Keratinocyte (primary cell): ENCODE measurements around the gene SLC25A19. TPM values are rescaled to one million over a fixed set of nuclear protein-coding genes. Genes with fewer than 3 reads are reported as not detected.

Source experiments
- DNase-seq: peaks from one replicate; pipeline ENCODE4 v3.0.0-alpha.2; 2011; ENCODE audit warnings: low read depth, missing footprints, low spot score
- FAIRE-seq: peaks from 2 replicates; lab custom pipeline; 2011; peaks lifted over from hg19 to GRCh38; lab: Jason Lieb, UNC
- H2AFZ ChIP-seq: 2 replicates; pipeline ENCODE4 v1.6.0; 2012; ENCODE audit warnings: low read length, control low read depth, inconsistent platforms; ENCODE audit not compliant: control insufficient read depth
- H3K27ac ChIP-seq: 2 replicates; pipeline ENCODE4 v1.5.1; 2011; ENCODE audit warnings: low read length; ENCODE audit not compliant: control insufficient read depth, insufficient read depth
- H3K27me3 ChIP-seq: 3 replicates; pipeline ENCODE4 v1.6.0; 2011; ENCODE audit warnings: low read length; ENCODE audit not compliant: control insufficient read depth, insufficient read depth; ENCODE audit errors: extremely low read depth
- H3K36me3 ChIP-seq, 2 experiments: 2 replicates in 1 of 2; 3 replicates in 1 of 2; pipeline ENCODE4 v1.5.1; 2011; ENCODE audit warnings: low read length in 2 of 2, mild to moderate bottlenecking in 1 of 2; ENCODE audit not compliant: control insufficient read depth in 2 of 2, insufficient read depth in 2 of 2; ENCODE audit errors: extremely low read depth in 1 of 2
- H3K4me1 ChIP-seq: 3 replicates; pipeline ENCODE4 v1.5.1; 2011; ENCODE audit warnings: low read length; ENCODE audit not compliant: control insufficient read depth, insufficient read depth; ENCODE audit errors: extremely low read depth
- H3K4me2 ChIP-seq: 3 replicates; pipeline ENCODE4 v1.6.0; 2011; ENCODE audit warnings: low read depth, low read length; ENCODE audit not compliant: control insufficient read depth, insufficient read depth; ENCODE audit errors: extremely low read depth
- H3K4me3 ChIP-seq, 3 experiments: fragments of 200-600 bp in 1 of 3; sonication (generic) in 1 of 3; 2 replicates in 2 of 3; 3 replicates in 1 of 3; pipeline ENCODE4 v1.5.1; 2011 to 2016; ENCODE audit warnings: low read length in 3 of 3, mild to moderate bottlenecking in 3 of 3, control low read depth in 2 of 3, inconsistent platforms in 1 of 3, low read depth in 1 of 3, mixed read lengths in 1 of 3, mixed run types in 1 of 3, moderate library complexity in 1 of 3; ENCODE audit not compliant: control insufficient read depth in 2 of 3, insufficient read depth in 2 of 3; ENCODE audit errors: extremely low read depth in 1 of 3
- H3K79me2 ChIP-seq: 2 replicates; pipeline ENCODE4 v1.6.0; 2012; ENCODE audit warnings: low read length; ENCODE audit not compliant: control insufficient read depth, insufficient read depth
- H3K9ac ChIP-seq: 3 replicates; pipeline ENCODE4 v1.6.0; 2011; ENCODE audit warnings: low read length; ENCODE audit not compliant: control insufficient read depth, insufficient read depth; ENCODE audit errors: extremely low read depth
- H3K9me1 ChIP-seq: 3 replicates; pipeline ENCODE4 v1.6.0; 2011; ENCODE audit warnings: low read length; ENCODE audit not compliant: control insufficient read depth, insufficient read depth; ENCODE audit errors: extremely low read depth
- H3K9me3 ChIP-seq: 2 replicates; pipeline ENCODE4 v1.5.1; 2012; ENCODE audit warnings: low read depth, low read length; ENCODE audit not compliant: control insufficient read depth
- H4K20me1 ChIP-seq: 3 replicates; pipeline ENCODE4 v1.6.0; 2011; ENCODE audit warnings: low read length; ENCODE audit not compliant: control insufficient read depth, insufficient read depth; ENCODE audit errors: extremely low read depth
- CTCF ChIP-seq, 3 experiments: IDR thresholded peaks in 1 of 3; conservative IDR thresholded peaks in 1 of 3; optimal IDR thresholded peaks in 1 of 3; 2 replicates in 2 of 3; 3 replicates in 1 of 3; pipeline versions ENCODE3 to v1.5.1; 2011; ENCODE audit warnings: low read length in 3 of 3, mild to moderate bottlenecking in 3 of 3, moderate library complexity in 2 of 3, control low read depth in 1 of 3, inconsistent platforms in 1 of 3; ENCODE audit not compliant: insufficient read depth in 2 of 3; ENCODE audit errors: extremely low read depth in 1 of 3
- EZH2 ChIP-seq: IDR thresholded peaks from one replicate; pipeline ENCODE4 v1.6.1; 2012; ENCODE audit warnings: inconsistent platforms, mild to moderate bottlenecking, low read length, moderate library complexity
- dilution Hi-C: fragments of 300-500 bp; cut with MboI; formaldehyde crosslinking; loops from one replicate; pipeline ENCODE4 v1.7.0; 2020; ENCODE audit warnings: low sequenced_read_pairs; ENCODE audit not compliant: extremely low pct_ligation_motif_present
- polyA plus RNA-seq, 5 experiments: library from polyadenylated mRNA; depleted of rRNA in 3 of 5; stranded (reverse) in 3 of 5; stranded (forward) in 1 of 5; unstranded in 1 of 5; fragments of >200 nt; gene quantifications; 1 replicate in 1 of 5; 2 replicates in 3 of 5; 3 replicates in 1 of 5; pipeline versions ENCODE4 v1.2.1 to v1.2.3, GENCODE V29; 2011 to 2012; ENCODE audit warnings: missing spikeins in 2 of 5, low read depth in 1 of 5, low replicate concordance in 1 of 5

SLC25A19 gene
- polyA plus RNA-seq, 1 donor (not counting 4 experiments of a cell fraction or from before 2014, with no cell fraction given) = 7.0 TPM

GRCh38 chr17:75241502-75241901 is 47.7 kb downstream of the SLC25A19 start:
- dilution Hi-C loops = no loop called here
- no peaks in the 10 kb centered on the region for H3K9me3 ChIP-seq
- H4K20me1 ChIP-seq = peaks cover 9% of the 10 kb centered on the region
- DNase-seq (no peak), FAIRE-seq (no peak)
- H3K27ac ChIP-seq = no peak overlapping the region
- no peak overlapping the region for H2AFZ ChIP-seq
- no peaks in the 10 kb centered on the region for H3K27me3 ChIP-seq
- no peak overlapping the region for H3K4me2 ChIP-seq
- peaks cover 62 to 79% of the 10 kb centered on the region in 2 experiments for H3K36me3 ChIP-seq
- no peak overlapping the region for H3K9ac ChIP-seq
- no peaks in the 10 kb centered on the region for H3K79me2 ChIP-seq
- no peaks in the 10 kb centered on the region for H3K4me1 ChIP-seq
- H3K4me3 ChIP-seq = no peak overlapping the region
- H3K9me1 ChIP-seq = no peaks in the 10 kb centered on the region
- no peak for TF ChIP-seq CTCF (optimal IDR thresholded peaks at IDR 0.05 in 1 of 3, IDR thresholded peaks at IDR 0.05 in 1 of 3, conservative IDR thresholded peaks at IDR 0.05 in 1 of 3; ENCODE audit: extremely low read depth in 1 of 3, insufficient read depth in 2 of 3, low read length in 3 of 3)
- no peak for TF ChIP-seq EZH2

DNA sequence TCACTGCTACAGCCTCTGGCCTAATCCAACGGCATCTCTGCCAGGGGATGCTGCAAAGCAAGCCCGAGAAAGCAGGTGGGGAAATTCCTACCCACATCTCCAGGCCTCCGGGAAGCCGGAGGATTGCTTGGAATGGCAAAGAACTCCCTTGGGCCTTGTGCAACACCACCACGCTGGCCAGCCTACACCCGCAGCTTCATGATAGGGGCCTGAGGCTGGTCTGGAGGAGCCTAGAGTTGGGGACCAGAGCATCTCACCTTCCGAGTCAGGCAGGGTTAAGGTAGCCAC is 48.1 kb downstream of the SLC25A19 start:
- no peak for DNase-seq
- Histone ChIP-seq H3K27ac (no peak overlapping the region), H3K79me2 (no peaks in the 10 kb centered on the region), H2AFZ (no peak overlapping the region), H3K4me1 (no peaks in the 10 kb centered on the region), H3K4me2 (no peak overlapping the region), H3K9me1 (no peaks in the 10 kb centered on the region), H3K9me3 (no peaks in the 10 kb centered on the region), H3K9ac (no peak overlapping the region), H3K36me3 (peaks cover 58 to 78% of the 10 kb centered on the region in 2 experiments), H4K20me1 (peaks cover 9% of the 10 kb centered on the region), H3K4me3 (no peak overlapping the region), H3K27me3 (no peaks in the 10 kb centered on the region)
- TF ChIP-seq CTCF (optimal IDR thresholded peaks at IDR 0.05 in 1 of 3, IDR thresholded peaks at IDR 0.05 in 1 of 3, conservative IDR thresholded peaks at IDR 0.05 in 1 of 3; ENCODE audit: extremely low read depth in 1 of 3, insufficient read depth in 2 of 3, low read length in 3 of 3) (no peak), EZH2 (no peak)
- dilution Hi-C loops = no loop called here
- no peak for FAIRE-seq
